Glutamatergic neuron (in vitro differentiated cells): ENCODE data around the gene KRTAP5-6. TPM values are rescaled to one million over a fixed set of nuclear protein-coding genes. Genes with fewer than 3 reads are reported as not detected.

Experiments used
- DNase-seq: peaks from one replicate; pipeline ENCODE4 v3.0.0; 2022
- H3K27ac Mint-ChIP-seq: one replicate; pipeline ENCODE4 v1.8.0; 2020; ENCODE audit warnings: mild to moderate bottlenecking, mixed read lengths, inconsistent platforms; ENCODE audit not compliant: unreplicated experiment
- H3K27me3 Mint-ChIP-seq: one replicate; pipeline ENCODE4 v1.8.0; 2020; ENCODE audit warnings: mild to moderate bottlenecking, moderate library complexity, mixed read lengths, inconsistent platforms; ENCODE audit not compliant: unreplicated experiment
- H3K36me3 Mint-ChIP-seq: one replicate; pipeline ENCODE4 v1.8.0; 2020; ENCODE audit warnings: mild to moderate bottlenecking, mixed read lengths, inconsistent platforms; ENCODE audit not compliant: unreplicated experiment
- H3K4me1 Mint-ChIP-seq: one replicate; pipeline ENCODE4 v1.8.0; 2020; ENCODE audit warnings: mild to moderate bottlenecking, low read depth, mixed read lengths, inconsistent platforms; ENCODE audit not compliant: unreplicated experiment
- H3K4me3 Mint-ChIP-seq: one replicate; pipeline ENCODE4 v1.8.0; 2020; ENCODE audit warnings: mild to moderate bottlenecking, mixed read lengths, inconsistent platforms; ENCODE audit not compliant: unreplicated experiment
- H3K9me3 Mint-ChIP-seq: one replicate; pipeline ENCODE4 v1.8.0; 2020; ENCODE audit warnings: mild to moderate bottlenecking, moderate library complexity, mixed read lengths, inconsistent platforms; ENCODE audit not compliant: unreplicated experiment
- CTCF ChIP-seq: fragments of 200-600 bp; sonication (generic); IDR thresholded peaks from one replicate; pipeline ENCODE4 v1.5.0; 2021; ENCODE audit not compliant: partially characterized antibody, unreplicated experiment
- total RNA-seq: library from RNA; stranded (reverse); fragmentation: NEBNext Ultra II Directional; extraction: Animal tissue kit (Norgen Biotek cat#: 25700); gene quantifications from one replicate; pipeline ENCODE4 v1.2.1, GENCODE V29; 2021; ENCODE audit not compliant: unreplicated experiment

KRTAP5-6 gene
- total RNA-seq, 1 donor from 2014 or later: not detected

GRCh38 chr11:1728301-1728700 lies 31.3 kb downstream of the KRTAP5-6 start:
- DNase-seq: no peak
- peaks cover 20% of the 10 kb centered on the region for H3K27me3 Mint-ChIP-seq

GRCh38 chr11:1728931-1729691 lies 32.1 kb downstream of the KRTAP5-6 start:
- no peak for TF ChIP-seq CTCF
- Mint-ChIP-seq H3K27ac (no peak overlapping the region), H3K4me1 (peaks cover 14% of the 10 kb centered on the region), H3K9me3 (peaks cover 6% of the 10 kb centered on the region), H3K27me3 (peaks cover 24% of the 10 kb centered on the region), H3K4me3 (no peak overlapping the region), H3K36me3 (no peaks in the 10 kb centered on the region)
- no peak for DNase-seq

More at GRCh38 chr11:1728301-1728700, 31.3 kb downstream of the KRTAP5-6 start:
- no peak for TF ChIP-seq CTCF
- Mint-ChIP-seq H3K4me3 (no peak overlapping the region), H3K9me3 (peaks cover 3% of the 10 kb centered on the region), H3K36me3 (no peaks in the 10 kb centered on the region), H3K27ac (no peak overlapping the region), H3K4me1 (peaks cover 14% of the 10 kb centered on the region)

- no peak for TF ChIP-seq CTCF
- no peak for DNase-seq
- no peaks in the 10 kb centered on the region for H3K36me3 Mint-ChIP-seq
- peaks cover 6% of the 10 kb centered on the region for H3K9me3 Mint-ChIP-seq
- H3K27me3 Mint-ChIP-seq: peaks cover 24% of the 10 kb centered on the region
- peaks cover 14% of the 10 kb centered on the region for H3K4me1 Mint-ChIP-seq
- H3K4me3 Mint-ChIP-seq: no peak overlapping the region
- no peak overlapping the region for H3K27ac Mint-ChIP-seq
Measured at GRCh38 chr11:1729692-1730011, 32.7 kb downstream of the KRTAP5-6 start.

GRCh38 chr11:1730059-1730629 lies 33.1 kb downstream of the KRTAP5-6 start:
- peaks cover 6% of the 10 kb centered on the region for H3K9me3 Mint-ChIP-seq
- DNase-seq: no peak

More at GRCh38 chr11:1730059-1730629, 33.1 kb downstream of the KRTAP5-6 start:
- no peak for TF ChIP-seq CTCF
- Mint-ChIP-seq H3K4me3 (no peak overlapping the region), H3K36me3 (no peaks in the 10 kb centered on the region), H3K27me3 (peaks cover 24% of the 10 kb centered on the region), H3K27ac (no peak overlapping the region), H3K4me1 (peaks cover 14% of the 10 kb centered on the region)
